Cardiac fibroblast (primary cell): ENCODE results near the gene ALOX5.

Source experiments
- DNase-seq, 2 donors: peaks; one replicate each; pipeline versions ENCODE4 v3.0.0 to v3.0.0-alpha.2; 2010; ENCODE audit warnings: low read depth in 2 of 2
- H3K4me3 ChIP-seq, 2 donors: replicated peaks in 1 of 2; 1 replicate in 1 of 2; 2 replicates in 1 of 2; pipeline ENCODE4 v1.5.1; 2011; ENCODE audit warnings: low read depth in 2 of 2, low read length in 2 of 2, mild to moderate bottlenecking in 2 of 2, moderate library complexity in 1 of 2
- CTCF ChIP-seq: IDR thresholded peaks from one replicate; pipeline ENCODE4 v1.5.1; 2011; ENCODE audit warnings: low read depth, mild to moderate bottlenecking, low read length, inconsistent platforms

ALOX5 gene

GRCh38 chr10:45463244-45464116 is 89.5 kb downstream of the ALOX5 start:
- H3K4me3 ChIP-seq = no peak overlapping the region
- TF ChIP-seq CTCF = no peak
- DNase-seq = no peak

DNA sequence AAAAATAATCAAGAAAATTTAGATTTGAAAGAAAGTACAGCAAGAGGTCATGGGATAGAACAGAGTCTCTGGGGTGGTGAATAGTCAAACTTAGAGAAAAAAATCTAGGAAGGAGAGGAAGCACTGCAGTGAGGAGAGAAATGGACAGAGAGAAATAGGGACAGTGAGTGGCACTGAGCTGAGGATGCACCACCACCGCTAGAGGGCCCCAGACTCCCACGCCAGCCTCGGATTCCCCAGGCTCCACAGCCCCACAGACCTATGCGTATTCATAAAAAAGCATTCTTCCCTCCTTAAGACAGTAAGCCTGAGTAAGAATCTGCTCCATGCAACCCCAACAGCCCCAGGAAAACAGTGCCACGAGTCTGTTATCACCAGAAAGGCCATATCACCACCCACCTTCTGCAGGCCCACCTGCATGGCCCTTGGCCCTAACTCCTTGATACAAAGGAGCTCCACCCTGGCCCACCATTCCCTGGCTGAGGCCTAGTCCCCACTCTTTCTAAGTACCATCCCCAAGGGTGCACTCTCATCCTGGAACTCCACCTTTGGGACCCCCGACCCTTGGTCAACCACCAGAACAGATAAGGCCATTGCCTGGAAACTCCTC is 91.0 kb downstream of the ALOX5 start:
- peak; percentile 77 to 82 for DNase-seq
- TF ChIP-seq CTCF = peak; percentile 94
- H3K4me3 ChIP-seq = no peak overlapping the region

DNA sequence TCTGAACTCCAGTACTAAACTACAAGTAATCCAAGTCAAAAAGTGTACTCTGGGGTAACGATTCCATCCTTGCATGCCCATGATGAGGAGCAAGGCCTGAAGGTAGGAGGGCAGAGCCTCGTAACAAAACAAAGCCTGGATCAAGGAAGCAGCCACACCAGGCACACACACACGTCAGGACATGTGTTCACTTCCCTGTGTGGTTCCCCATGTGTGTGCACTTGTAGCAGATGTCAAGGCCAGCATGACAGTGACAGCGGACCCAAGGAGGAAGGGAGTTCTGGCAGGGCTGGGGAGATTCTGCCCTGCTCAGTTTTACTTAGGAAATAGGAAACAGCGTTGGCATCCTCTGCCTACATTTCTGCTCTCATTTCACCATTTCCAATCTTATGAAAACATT is 92.8 kb downstream of the ALOX5 start:
- no peak for TF ChIP-seq CTCF
- H3K4me3 ChIP-seq = no peak overlapping the region
- no peak for DNase-seq

DNA sequence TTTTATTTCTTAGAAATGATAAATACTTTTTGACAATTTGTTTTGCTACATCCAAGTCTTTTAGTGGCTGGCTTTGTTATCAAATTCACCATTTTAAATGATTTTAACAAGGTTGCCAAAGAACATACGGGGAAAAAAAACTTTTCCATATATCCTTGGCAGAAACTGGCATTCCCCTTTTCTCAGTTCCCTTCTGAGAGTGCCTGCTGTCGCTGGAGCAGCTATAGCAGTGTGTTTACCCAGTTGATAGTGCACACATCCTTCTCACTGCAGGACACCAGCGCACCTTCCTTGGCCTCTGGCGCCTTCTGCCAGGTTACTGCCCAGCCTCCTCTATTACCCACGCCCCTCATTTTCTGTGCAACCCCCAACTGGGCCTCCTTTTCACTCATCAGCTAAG is 94.1 kb downstream of the ALOX5 start:
- no peak for DNase-seq
- no peak for TF ChIP-seq CTCF
- no peak overlapping the region for H3K4me3 ChIP-seq

DNA sequence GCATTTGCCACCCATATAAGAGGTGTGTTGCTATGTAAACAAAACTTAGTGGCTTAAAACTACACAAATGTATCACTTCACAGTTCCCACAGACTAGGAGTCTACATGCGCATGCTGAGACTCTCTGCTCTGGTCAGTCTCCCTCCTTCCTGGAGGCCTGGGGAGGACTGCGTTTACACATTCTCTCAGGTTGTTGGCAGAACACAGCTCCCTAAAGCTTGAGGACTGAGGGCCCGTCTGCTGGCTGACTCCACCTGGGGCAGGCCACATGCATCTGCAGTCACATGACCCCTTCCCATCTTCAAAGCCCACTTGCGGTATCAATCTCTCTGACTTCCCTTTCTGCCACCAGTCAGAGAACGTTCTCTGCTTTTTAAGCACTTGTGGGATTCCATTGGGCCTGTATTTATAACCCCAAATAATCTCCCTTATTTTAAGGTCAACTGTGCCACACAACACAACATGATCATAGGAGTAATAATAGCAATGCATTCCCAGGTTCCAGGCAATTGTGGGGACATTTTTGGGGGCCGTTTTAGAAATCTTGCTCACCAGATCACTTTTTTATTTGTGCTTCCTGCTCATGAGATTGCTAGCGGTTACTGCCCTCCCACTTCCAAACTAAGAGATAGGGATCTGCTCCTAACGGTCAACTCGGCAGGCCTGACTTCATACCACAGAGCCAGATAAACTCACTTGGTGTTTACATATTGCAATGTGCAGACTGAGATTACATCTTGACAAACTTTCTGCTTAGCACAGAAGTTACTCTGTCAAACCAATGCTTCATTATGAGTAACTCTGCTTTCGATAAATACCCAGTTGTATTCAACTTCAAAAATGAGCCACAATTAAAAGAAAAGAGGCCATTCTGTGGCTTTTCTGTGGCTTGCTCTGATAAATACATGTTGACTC is 96.3 kb downstream of the ALOX5 start:
- no peak for TF ChIP-seq CTCF
- no peak overlapping the region for H3K4me3 ChIP-seq
- DNase-seq = peak; percentile 43 to 64

DNA sequence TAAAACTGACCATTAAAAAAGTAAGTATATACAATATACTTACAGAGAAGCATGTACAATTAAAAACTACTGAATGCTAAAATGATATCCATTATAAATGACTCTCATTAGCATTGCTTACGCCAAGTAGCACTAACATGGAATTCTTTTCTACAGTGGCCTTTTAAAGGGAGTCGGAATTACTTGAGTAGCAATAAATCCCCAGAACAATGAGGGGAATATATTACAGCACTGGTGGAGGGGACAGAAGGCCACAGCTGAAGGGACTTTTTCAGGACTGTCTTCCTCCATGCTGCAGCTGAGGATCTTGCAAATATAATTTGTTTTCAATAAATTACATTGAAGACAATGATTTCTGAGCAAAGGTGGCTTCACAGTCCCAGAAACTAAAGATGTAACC is 97.0 kb downstream of the ALOX5 start:
- H3K4me3 ChIP-seq = no peak overlapping the region
- no peak for TF ChIP-seq CTCF
- no peak for DNase-seq
